CD8-positive, alpha-beta memory T cell (primary cell): ENCODE data around the gene PKN1. TPM values are rescaled to one million over a fixed set of nuclear protein-coding genes. Genes with fewer than 3 reads are reported as not detected.
"Not testable (repeated sequence)": the region's sequence is repeated elsewhere in the genome, so short reads cannot be mapped to it uniquely, and the experiment has no call there.

Experiments
- CTCF ChIA-PET: fragments of 350-600 bp; sonication (Branson Sonifier 250); formaldehyde crosslinking; loops from one replicate; lab custom pipeline; 2021; ENCODE audit warnings: antibody characterized with exemption; lab: Charles Lee
- POLR2A ChIA-PET: fragments of 350-600 bp; sonication (Branson Sonifier 250); formaldehyde crosslinking; loops from one replicate; lab custom pipeline; 2021; ENCODE audit warnings: antibody characterized with exemption; lab: Charles Lee
- DNase-seq, 5 donors: peaks; one replicate each; pipeline versions ENCODE4 v3.0.0 to v3.0.0-alpha.2; 2020 to 2022; ENCODE audit warnings: mixed read lengths in 1 of 5
- H3K27ac ChIP-seq: one replicate; pipeline ENCODE4 v1.7.0; 2013; ENCODE audit warnings: low read depth, mild to moderate bottlenecking, low read length, moderate library complexity
- H3K27me3 ChIP-seq: 2 replicates; pipeline ENCODE4 v1.7.0; 2013; ENCODE audit warnings: low read length, mild to moderate bottlenecking; ENCODE audit not compliant: insufficient read depth, poor library complexity, severe bottlenecking
- H3K36me3 ChIP-seq: 2 replicates; pipeline ENCODE4 v1.7.0; 2013; ENCODE audit warnings: mild to moderate bottlenecking, low read length, moderate library complexity; ENCODE audit not compliant: insufficient read depth
- H3K4me1 ChIP-seq: 2 replicates; pipeline ENCODE4 v1.7.0; 2013; ENCODE audit warnings: mild to moderate bottlenecking, low read length, moderate library complexity; ENCODE audit not compliant: insufficient read depth
- H3K4me3 ChIP-seq: 2 replicates; pipeline ENCODE4 v1.7.0; 2013; ENCODE audit warnings: mild to moderate bottlenecking, low read length
- H3K9me3 ChIP-seq: 2 replicates; pipeline ENCODE4 v1.7.0; 2013; ENCODE audit warnings: mild to moderate bottlenecking, low read length
- H3K27ac Mint-ChIP-seq, 8 donors: one replicate each; pipeline ENCODE4 v1.8.0; 2020 to 2021; ENCODE audit warnings: mixed read lengths in 8 of 8, mild to moderate bottlenecking in 6 of 8, inconsistent platforms in 3 of 8, moderate library complexity in 3 of 8
- H3K27me3 Mint-ChIP-seq, 2 donors: one replicate each; pipeline ENCODE4 v1.8.0; 2020 to 2021; ENCODE audit warnings: mixed read lengths in 2 of 2, mild to moderate bottlenecking in 1 of 2, moderate library complexity in 1 of 2
- H3K36me3 Mint-ChIP-seq, 3 donors: one replicate each; pipeline ENCODE4 v1.8.0; 2020 to 2021; ENCODE audit warnings: mixed read lengths in 3 of 3, inconsistent platforms in 1 of 3, mild to moderate bottlenecking in 1 of 3
- H3K4me1 Mint-ChIP-seq, 3 donors: one replicate each; pipeline ENCODE4 v1.8.0; 2020 to 2021; ENCODE audit warnings: mixed read lengths in 3 of 3, inconsistent platforms in 1 of 3, mild to moderate bottlenecking in 1 of 3
- H3K4me3 Mint-ChIP-seq, 7 donors: one replicate each; pipeline ENCODE4 v1.8.0; 2020 to 2021; ENCODE audit warnings: mixed read lengths in 7 of 7, mild to moderate bottlenecking in 6 of 7, moderate library complexity in 4 of 7, inconsistent platforms in 2 of 7
- H3K9me3 Mint-ChIP-seq, 5 donors: one replicate each; pipeline ENCODE4 v1.8.0; 2020 to 2022; ENCODE audit warnings: mixed read lengths in 5 of 5, mild to moderate bottlenecking in 3 of 5, moderate library complexity in 2 of 5, inconsistent platforms in 1 of 5
- polyA plus RNA-seq: library from polyadenylated mRNA; unstranded; fragments of 300-500 nt; fragmentation: Illumina TruSeq; gene quantifications from one replicate; pipeline ENCODE4 v1.2.3, GENCODE V29; 2021
- total RNA-seq, 2 experiments: library from RNA; stranded (reverse); gene quantifications; one replicate each; pipeline ENCODE4 v1.2.3, GENCODE V29; 2021

The PKN1 gene
- total and polyA plus RNA-seq, 3 experiments from 2014 or later = 86.6 to 205 (median 177) TPM

- H3K27ac ChIP-seq = no peak overlapping the region
- no peak for DNase-seq
- H3K27me3 ChIP-seq = no peaks in the 10 kb centered on the region
- Mint-ChIP-seq H3K36me3 (peaks cover 8 to 66% (median 26%) of the 10 kb centered on the region in 3 donors), H3K4me3 (peak overlapping the region in 3 of 7 donors; percentile 26 to 49 (median 28)), H3K4me1 (peaks cover 34 to 55% (median 42%) of the 10 kb centered on the region in 3 donors), H3K9me3 (no peaks in the 10 kb centered on the region), H3K27me3 (no peaks in the 10 kb centered on the region), H3K27ac (peak overlapping the region in 5 of 8 donors; percentile 23 to 78 (median 48))
- H3K4me1 ChIP-seq = peaks cover 40% of the 10 kb centered on the region
- H3K9me3 ChIP-seq = no peaks in the 10 kb centered on the region
- ChIA-PET CTCF (interaction anchor here (0.5 to 0.9 kb wide), 2 partner anchors 11 to 76 kb away, joined by 3 read pairs; no protein-coding TSS in a partner anchor), POLR2A (no interaction called here)
- no peak overlapping the region for H3K4me3 ChIP-seq
- H3K36me3 ChIP-seq = peaks cover 56% of the 10 kb centered on the region
These were observed 10.0 kb downstream of the PKN1 start for GRCh38 chr19:14442891-14443631.

GRCh38 chr19:14443632-14444216 is 10.6 kb downstream of the PKN1 start:
- no peak overlapping the region for H3K27ac ChIP-seq
- no peaks in the 10 kb centered on the region for H3K27me3 Mint-ChIP-seq
- H3K4me3 Mint-ChIP-seq = no peak overlapping the region
- DNase-seq = no peak
- no peaks in the 10 kb centered on the region for H3K9me3 ChIP-seq
- H3K27ac Mint-ChIP-seq = peak overlapping the region in 2 of 8 donors; percentile 55 to 69
- peaks cover 33 to 56% (median 43%) of the 10 kb centered on the region in 3 donors for H3K4me1 Mint-ChIP-seq
- ChIA-PET POLR2A (no interaction called here), CTCF (no interaction called here)
- no peaks in the 10 kb centered on the region for H3K9me3 Mint-ChIP-seq
- peaks cover 63% of the 10 kb centered on the region for H3K36me3 ChIP-seq
- peaks cover 33% of the 10 kb centered on the region for H3K4me1 ChIP-seq
- no peak overlapping the region for H3K4me3 ChIP-seq
- H3K27me3 ChIP-seq = no peaks in the 10 kb centered on the region
- peaks cover 8 to 72% (median 29%) of the 10 kb centered on the region in 3 donors for H3K36me3 Mint-ChIP-seq

- CTCF ChIA-PET = interaction anchor here (1.0 to 1.2 kb wide), 4 partner anchors 26 to 65 kb away, joined by 3 to 4 read pairs (median 3); partner anchors contain the start of gene ADGRE5
- Histone ChIP-seq H3K27me3 (no peaks in the 10 kb centered on the region), H3K27ac (no peak overlapping the region), H3K4me3 (no peak overlapping the region), H3K9me3 (no peaks in the 10 kb centered on the region), H3K4me1 (peaks cover 9% of the 10 kb centered on the region), H3K36me3 (peaks cover 83% of the 10 kb centered on the region)
- DNase-seq = no peak
- peaks cover 14 to 83% (median 36%) of the 10 kb centered on the region in 3 donors for H3K36me3 Mint-ChIP-seq
- no peak overlapping the region for H3K4me3 Mint-ChIP-seq
- H3K4me1 Mint-ChIP-seq = peaks cover 20 to 46% (median 33%) of the 10 kb centered on the region in 3 donors
- POLR2A ChIA-PET = interaction anchor here (0.6 kb wide), 2 partner anchors 14 to 510 kb away, joined by 3 read pairs; partner anchors contain the start of gene PKN1
- H3K9me3 Mint-ChIP-seq = peaks cover 0 to under 1% (median 0%) of the 10 kb centered on the region in 5 donors
- peak overlapping the region in 1 of 8 donors; percentile 96 for H3K27ac Mint-ChIP-seq
- peaks cover 0 to 1% of the 10 kb centered on the region in 2 donors for H3K27me3 Mint-ChIP-seq
These were observed 13.4 kb downstream of the PKN1 start for GRCh38 chr19:14446336-14447036.

GRCh38 chr19:14449321-14449720 is 16.2 kb downstream of the PKN1 start:
- no peak for DNase-seq
- Histone ChIP-seq H3K9me3 (no peaks in the 10 kb centered on the region), H3K36me3 (peaks cover 68% of the 10 kb centered on the region), H3K27ac (no peak overlapping the region), H3K4me3 (no peak overlapping the region), H3K4me1 (no peaks in the 10 kb centered on the region), H3K27me3 (no peaks in the 10 kb centered on the region)
- ChIA-PET POLR2A (no interaction called here), CTCF (interaction anchor here (1.2 kb wide), 1 partner anchor 31 kb away, joined by 3 read pairs; no protein-coding TSS in a partner anchor)
- Mint-ChIP-seq H3K4me1 (peaks cover 13 to 27% (median 23%) of the 10 kb centered on the region in 3 donors), H3K27me3 (peaks cover 0 to 1% of the 10 kb centered on the region in 2 donors), H3K4me3 (no peak overlapping the region), H3K9me3 (peaks cover 0 to 1% (median 0%) of the 10 kb centered on the region in 5 donors), H3K27ac (peak overlapping the region in 4 of 8 donors; percentile 42 to 79 (median 59)), H3K36me3 (peaks cover 12 to 81% (median 26%) of the 10 kb centered on the region in 3 donors)

GRCh38 chr19:14450168-14450874 is 17.2 kb downstream of the PKN1 start:
- CTCF ChIA-PET = interaction anchor here (1.1 kb wide), 1 partner anchor 19 kb away, joined by 3 read pairs; no protein-coding TSS in a partner anchor
- POLR2A ChIA-PET = interaction anchor here (0.6 kb wide), 1 partner anchor 82 kb away, joined by 3 read pairs; no protein-coding TSS in a partner anchor

DNA sequence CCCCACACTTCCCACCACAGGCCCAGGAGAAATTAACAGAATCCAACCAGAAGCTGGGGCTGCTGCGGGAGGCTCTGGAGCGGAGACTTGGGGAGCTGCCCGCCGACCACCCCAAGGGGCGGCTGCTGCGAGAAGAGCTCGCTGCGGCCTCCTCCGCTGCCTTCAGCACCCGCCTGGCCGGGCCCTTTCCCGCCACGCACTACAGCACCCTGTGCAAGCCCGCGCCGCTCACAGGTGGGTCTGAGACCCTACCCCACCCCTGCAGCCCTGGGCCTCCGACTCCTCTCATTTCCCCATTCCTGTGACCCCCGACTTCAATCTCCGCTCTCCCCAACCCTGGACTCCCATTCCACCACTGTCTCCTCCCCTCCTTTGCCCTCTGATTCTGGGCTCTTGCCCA is 17.8 kb downstream of the PKN1 start:
- POLR2A ChIA-PET = interaction anchor here (0.6 kb wide), 1 partner anchor 81 kb away, joined by 3 read pairs; no protein-coding TSS in a partner anchor
- Mint-ChIP-seq H3K36me3 (peaks cover 8 to 84% (median 22%) of the 10 kb centered on the region in 3 donors), H3K27me3 (peaks cover 0 to 1% of the 10 kb centered on the region in 2 donors), H3K27ac (no peak overlapping the region), H3K9me3 (peaks cover 0 to 1% (median 0%) of the 10 kb centered on the region in 5 donors), H3K4me1 (peaks cover 9 to 20% (median 18%) of the 10 kb centered on the region in 3 donors), H3K4me3 (no peak overlapping the region)
- Histone ChIP-seq H3K4me1 (no peaks in the 10 kb centered on the region), H3K9me3 (no peaks in the 10 kb centered on the region), H3K27ac (no peak overlapping the region), H3K4me3 (no peak overlapping the region), H3K36me3 (peaks cover 60% of the 10 kb centered on the region), H3K27me3 (no peaks in the 10 kb centered on the region)
- no peak for DNase-seq
- CTCF ChIA-PET = interaction anchor here (1.1 kb wide), 1 partner anchor 19 kb away, joined by 3 read pairs; no protein-coding TSS in a partner anchor

More at GRCh38 chr19:14450168-14450874, 17.2 kb downstream of the PKN1 start:
- peaks cover 65% of the 10 kb centered on the region for H3K36me3 ChIP-seq
- H3K4me3 ChIP-seq = no peak overlapping the region
- H3K9me3 ChIP-seq = no peaks in the 10 kb centered on the region
- no peaks in the 10 kb centered on the region for H3K27me3 ChIP-seq
- H3K9me3 Mint-ChIP-seq = peaks cover 0 to 1% (median 0%) of the 10 kb centered on the region in 5 donors
- peak; percentile 36 to 63 (median 51) for DNase-seq
- H3K4me3 Mint-ChIP-seq = no peak overlapping the region
- H3K36me3 Mint-ChIP-seq = peaks cover 8 to 82% (median 22%) of the 10 kb centered on the region in 3 donors
- no peaks in the 10 kb centered on the region for H3K4me1 ChIP-seq
- H3K27ac ChIP-seq = no peak overlapping the region
- peaks cover 0 to 1% of the 10 kb centered on the region in 2 donors for H3K27me3 Mint-ChIP-seq
- peak overlapping the region in 5 of 8 donors; percentile 19 to 79 (median 50) for H3K27ac Mint-ChIP-seq
- peaks cover 9 to 21% (median 18%) of the 10 kb centered on the region in 3 donors for H3K4me1 Mint-ChIP-seq

DNA sequence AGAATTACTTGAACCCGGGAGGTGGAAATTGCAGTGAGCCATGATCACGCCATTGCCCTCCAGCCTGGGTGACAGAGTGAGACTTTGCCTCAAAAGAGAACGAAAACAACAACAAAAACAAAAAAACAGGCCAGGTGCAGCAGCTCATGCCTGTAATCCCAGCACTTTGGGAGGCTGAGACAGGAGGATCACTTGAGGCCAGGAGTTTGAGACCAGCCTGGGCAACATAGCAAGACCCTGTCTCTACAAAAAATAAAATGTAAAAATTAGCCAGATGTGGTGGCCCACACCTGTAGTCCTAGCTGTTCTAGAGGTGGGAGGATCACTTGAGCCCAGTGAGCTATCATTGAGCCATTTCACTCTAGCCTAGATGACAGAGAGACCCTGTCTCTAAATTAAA is 19.2 kb downstream of the PKN1 start:
- H3K9me3 Mint-ChIP-seq, DNase-seq, H3K4me3 Mint-ChIP-seq, H3K27me3 Mint-ChIP-seq, CTCF ChIA-PET, H3K27me3 ChIP-seq, H3K27ac ChIP-seq, POLR2A ChIA-PET, H3K4me3 ChIP-seq, H3K4me1 ChIP-seq, H3K9me3 ChIP-seq: not testable (repeated sequence)
- Mint-ChIP-seq H3K36me3 (peaks cover 8 to 79% (median 18%) of the 10 kb centered on the region in 3 donors), H3K27ac (peak overlapping the region in 1 of 8 donors; percentile 85), H3K4me1 (peaks cover 9 to 18% (median 18%) of the 10 kb centered on the region in 3 donors)
- H3K36me3 ChIP-seq = peaks cover 46% of the 10 kb centered on the region
